ENCODE results near the gene TCFL5. TPM values are rescaled to one million over a fixed set of nuclear protein-coding genes. Genes with fewer than 3 reads are reported as not detected.
A peak's percentile ranks its signal among the peaks of the same experiment; 100 is the strongest.

The TCFL5 gene
- total and polyA plus RNA-seq, 10 of the 15 experiments (the other 5 are each of a cell fraction or from before 2014, with no cell fraction given), result 0.48 to 8.1 (median 3.8) TPM

- no peaks in the 10 kb centered on the region for H3K9me3 ChIP-seq (replicated peaks; ENCODE audit: control insufficient read depth, insufficient read depth, low read length)
- peaks cover 48 to 54% of the 10 kb centered on the region in 2 experiments for H3K36me3 ChIP-seq (ENCODE audit: control insufficient read depth in 2 of 2, insufficient read depth in 2 of 2, low read length in 1 of 2)
- no peak overlapping the region for H3K9ac ChIP-seq (ENCODE audit: control insufficient read depth, insufficient read depth, low read length)
- RAD21 ChIA-PET (ENCODE audit: unreplicated experiment), result interaction anchor here (1.3 to 1.8 kb wide), 4 partner anchors 9 to 101 kb away, joined by 4 to 7 read pairs (median 5); no protein-coding TSS in a partner anchor
- no peaks in the 10 kb centered on the region for H3K27me3 ChIP-seq (replicated peaks in 1 of 2; ENCODE audit: control insufficient read depth in 2 of 2, insufficient read depth in 2 of 2, low read length in 1 of 2)
- H3K4me1 ChIP-seq (ENCODE audit: control insufficient read depth, insufficient read depth, low read length), result no peaks in the 10 kb centered on the region
- BruUV-seq (replicated peaks), result no TSS peak
- H3K27ac ChIP-seq (ENCODE audit: control insufficient read depth, insufficient read depth), result no peak overlapping the region
- ATAC-seq, result peak; percentile 87
- SMC1A ChIA-PET (ENCODE audit: uncharacterized antibody, unreplicated experiment), result interaction anchor here (0.9 to 2.3 kb wide), 8 partner anchors 8 to 104 kb away, joined by 3 to 8 read pairs (median 4); no protein-coding TSS in a partner anchor
- H2AFZ ChIP-seq (ENCODE audit: control insufficient read depth, low read depth, low read length), result no peak overlapping the region
- peak; percentile 21; the same call in 1 of the 2 replicates for TF ChIP-seq SMC3 (IDR thresholded peaks at IDR 0.05; ENCODE audit: borderline replicate concordance, low read length)
- peak; percentile 35; the same call in 1 of the 2 replicates for TF ChIP-seq RAD21 (IDR thresholded peaks at IDR 0.05; ENCODE audit: insufficient read depth, low read depth, low read length)
- no peak for TF ChIP-seq TCF12 (IDR thresholded peaks at IDR 0.05; ENCODE audit: low read depth, low read length)
- TF ChIP-seq CTCF (IDR thresholded peaks at IDR 0.05 in 2 of 3, conservative IDR thresholded peaks at IDR 0.05 in 1 of 3; ENCODE audit: control insufficient read depth in 2 of 3, extremely low read depth in 1 of 3, insufficient read depth in 1 of 3, low read depth in 3 of 3, low read length in 3 of 3), result peak; percentile 24 to 72 (median 64)
- 0 out of 2 replicates have a peak, but pooled peaks have one; percentile 1 for TF ChIP-seq POLR2A (IDR thresholded peaks at IDR 0.05; ENCODE audit: low read depth, low read length)
- TF ChIP-seq RAD51 (IDR thresholded peaks at IDR 0.05), result no peak
- in situ Hi-C loops (cut with MboI), result no loop called here
- intact Hi-C loops (cut with micrococcal nuclease; ENCODE audit: unreplicated experiment), result no loop called here
- no peak for DNase-seq (ENCODE audit: low read depth, low spot score)
- H3K4me2 ChIP-seq (ENCODE audit: control insufficient read depth, insufficient read depth), result no peak overlapping the region
- FAIRE-seq, result no peak
- H3K79me2 ChIP-seq (ENCODE audit: control insufficient read depth, insufficient read depth, low read length), result peaks cover 6% of the 10 kb centered on the region; the same call in 1 of the 2 replicates
- WGBS (ENCODE audit: insufficient coverage, insufficient replicate concordance, low lambda C conversion rate, missing lambda C conversion rate), result 58% methylated on average over 16 of the region's 16 CpGs
- CTCF ChIA-PET, result interaction anchor here (0.6 to 2.8 kb wide), 18 partner anchors 8 to 102 kb away, joined by 3 to 27 read pairs (median 4); partner anchors contain the start of genes GID8, SLC17A9 and TCFL5
- H4K20me1 ChIP-seq (ENCODE audit: control insufficient read depth, insufficient read depth), result peaks cover 2% of the 10 kb centered on the region; the same call in 1 of the 2 replicates
- POLR2A ChIA-PET, result interaction anchor here (0.5 kb wide), 1 partner anchor 30 kb away, joined by 3 read pairs; no protein-coding TSS in a partner anchor
- H3K4me3 ChIP-seq, result no peak overlapping the region
Observed at GRCh38 chr20:62907384-62908317, 46.0 kb upstream of the TCFL5 start.
